Measurements from ENCODE around the gene NPIPA2.
"Not testable (repeated sequence)": the region's sequence is repeated elsewhere in the genome, so short reads cannot be mapped to it uniquely, and the experiment has no call there.

GRCh38 chr16:14701859-14702258 lies 40.5 kb upstream of the NPIPA2 start:
- TF ChIP-seq, protein P1, sequence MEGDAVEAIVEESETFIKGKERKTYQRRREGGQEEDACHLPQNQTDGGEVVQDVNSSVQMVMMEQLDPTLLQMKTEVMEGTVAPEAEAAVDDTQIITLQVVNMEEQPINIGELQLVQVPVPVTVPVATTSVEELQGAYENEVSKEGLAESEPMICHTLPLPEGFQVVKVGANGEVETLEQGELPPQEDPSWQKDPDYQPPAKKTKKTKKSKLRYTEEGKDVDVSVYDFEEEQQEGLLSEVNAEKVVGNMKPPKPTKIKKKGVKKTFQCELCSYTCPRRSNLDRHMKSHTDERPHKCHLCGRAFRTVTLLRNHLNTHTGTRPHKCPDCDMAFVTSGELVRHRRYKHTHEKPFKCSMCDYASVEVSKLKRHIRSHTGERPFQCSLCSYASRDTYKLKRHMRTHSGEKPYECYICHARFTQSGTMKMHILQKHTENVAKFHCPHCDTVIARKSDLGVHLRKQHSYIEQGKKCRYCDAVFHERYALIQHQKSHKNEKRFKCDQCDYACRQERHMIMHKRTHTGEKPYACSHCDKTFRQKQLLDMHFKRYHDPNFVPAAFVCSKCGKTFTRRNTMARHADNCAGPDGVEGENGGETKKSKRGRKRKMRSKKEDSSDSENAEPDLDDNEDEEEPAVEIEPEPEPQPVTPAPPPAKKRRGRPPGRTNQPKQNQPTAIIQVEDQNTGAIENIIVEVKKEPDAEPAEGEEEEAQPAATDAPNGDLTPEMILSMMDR (conservative IDR thresholded peaks at IDR 0.05): peak; percentile 25
- TF ChIP-seq ZFX (IDR thresholded peaks at IDR 0.05): not testable (repeated sequence)

All from C4-2B (cell line).